Small intestine (tissue), 16 donors: ENCODE results near the gene TMEM125. TPM values are rescaled to one million over a fixed set of nuclear protein-coding genes. Genes with fewer than 3 reads are reported as not detected.

Experiments used
- DNase-seq, 2 donors: peaks; one replicate each; pipeline versions ENCODE4 v3.0.0 to v3.0.0-alpha.2; 2013
- FAIRE-seq: peaks from 2 replicates; lab custom pipeline; 2012; peaks lifted over from hg19 to GRCh38; lab: Jason Lieb, UNC
- H3K27ac ChIP-seq, 3 donors: one replicate each; pipeline ENCODE4 v1.5.1; 2013; ENCODE audit warnings: low read length in 2 of 3, mild to moderate bottlenecking in 2 of 3, control low read depth in 1 of 3, inconsistent platforms in 1 of 3, low read depth in 1 of 3, moderate library complexity in 1 of 3
- H3K27me3 ChIP-seq, 3 donors: one replicate each; pipeline ENCODE4 v1.6.1; 2013; ENCODE audit warnings: low read length in 3 of 3, inconsistent platforms in 1 of 3; ENCODE audit not compliant: control insufficient read depth in 3 of 3, insufficient read depth in 3 of 3
- H3K36me3 ChIP-seq, 3 donors: one replicate each; pipeline ENCODE4 v1.6.1; 2013; ENCODE audit warnings: low read length in 3 of 3, inconsistent platforms in 1 of 3, low read depth in 1 of 3, mild to moderate bottlenecking in 1 of 3, moderate library complexity in 1 of 3; ENCODE audit not compliant: control insufficient read depth in 3 of 3, insufficient read depth in 2 of 3
- H3K4me1 ChIP-seq, 3 donors: one replicate each; pipeline ENCODE4 v1.6.1; 2013; ENCODE audit warnings: low read length in 2 of 3, inconsistent platforms in 1 of 3, low read depth in 1 of 3, mild to moderate bottlenecking in 1 of 3, moderate library complexity in 1 of 3; ENCODE audit not compliant: control insufficient read depth in 3 of 3, insufficient read depth in 2 of 3
- H3K4me3 ChIP-seq, 3 donors: one replicate each; pipeline ENCODE4 v1.5.1; 2013; ENCODE audit warnings: low read length in 3 of 3, control low read depth in 1 of 3, inconsistent platforms in 1 of 3, low read depth in 1 of 3, mild to moderate bottlenecking in 1 of 3, moderate library complexity in 1 of 3
- H3K9me3 ChIP-seq, 2 donors: one replicate each; pipeline ENCODE4 v1.6.1; 2013; ENCODE audit warnings: low read depth in 1 of 2, low read length in 1 of 2; ENCODE audit not compliant: control insufficient read depth in 2 of 2, insufficient read depth in 1 of 2
- WGBS, 3 donors: extraction: QIAGEN DNeasy Blood & Tissue Kit; methylation state at CpG; one replicate each; pipeline ENCODE4 v1.1.7; 2013; 5-methylcytosine and 5-hydroxymethylcytosine counted together
- long read RNA-seq, 10 donors: transcript quantifications; one replicate each; lab custom pipeline, GENCODE V29; 2026
- polyA plus RNA-seq, 4 donors: library from polyadenylated mRNA; stranded (reverse) in 3 of 4; unstranded in 1 of 4; fragments of 200-250 nt in 3 of 4; fragments of 120-200 nt in 1 of 4; gene quantifications; one replicate each; pipeline versions ENCODE4 v1.2.1 to v1.2.3, GENCODE V29; 2013
- donor health status: healthy with polysubstance abuse.
- donor health status: control.
- donor health status: control.
- donor health status: Bipolar disorder and iron deficiency.
- donor health status: healthy.

The TMEM125 gene
- 10 to 100 TPM; 38.3 to 94.3 (median 68.5) TPM for polyA plus RNA-seq
- long read RNA-seq, donor 1: 0 reads
- long read RNA-seq, donor 2, partial matches to known transcripts: 6 of 6 reads
- long read RNA-seq, donor 2, other reads (novel, unspliced or antisense): 0 of 6 reads
- long read RNA-seq, donor 3, partial matches to known transcripts: 8 of 8 reads
- long read RNA-seq, donor 3, other reads (novel, unspliced or antisense): 0 of 8 reads
- long read RNA-seq, donor 4: 0 reads
- long read RNA-seq, donor 5, partial matches to known transcripts: 5 of 5 reads
- long read RNA-seq, donor 5, other reads (novel, unspliced or antisense): 0 of 5 reads
- long read RNA-seq, donor 6, partial matches to known transcripts: 5 of 5 reads
- long read RNA-seq, donor 6, other reads (novel, unspliced or antisense): 0 of 5 reads
- long read RNA-seq, donor 7: 0 reads
- long read RNA-seq, donor 8: 0 reads
- long read RNA-seq, donor 9: 0 reads
- long read RNA-seq, donor 10, partial matches to known transcripts: 5 of 5 reads
- long read RNA-seq, donor 10, other reads (novel, unspliced or antisense): 0 of 5 reads

- H3K36me3 ChIP-seq: peaks cover 0 to 17% (median 0%) of the 10 kb centered on the region in 3 donors
- H3K27ac ChIP-seq: peak within 1 kb of the TSS; percentile 84 to 91 (median 87)
- peak within 1 kb of the TSS in 2 of 3 donors; percentile 47 to 55 for H3K4me3 ChIP-seq
- no peaks in the 10 kb centered on the region for H3K9me3 ChIP-seq
- no peak for FAIRE-seq
- peak in 1 of 2 donors; percentile 59 for DNase-seq
- H3K27me3 ChIP-seq: no peaks in the 10 kb centered on the region
- WGBS, 3 donors: 64 to 81% (median 66%) methylated on average over 7 of the region's 7 CpGs
- peaks cover 4 to 38% (median 4%) of the 10 kb centered on the region in 3 donors for H3K4me1 ChIP-seq
Measured at GRCh38 chr1:43269627-43270375, at the start of gene TMEM125. TMEM125 (plus strand) TSS chr1:43269983; CDS start chr1:43272723, 2,740 bp downstream.

GRCh38 chr1:43220905-43221778, 48.6 kb upstream of the TMEM125 start:
- H3K27ac ChIP-seq: peak overlapping the region in 1 of 3 donors; percentile 14
- FAIRE-seq: no peak
- no peaks in the 10 kb centered on the region for H3K36me3 ChIP-seq
- WGBS, 3 donors: 68 to 76% (median 69%) methylated on average over 7 of the region's 7 CpGs
- no peak for DNase-seq
- no peaks in the 10 kb centered on the region for H3K9me3 ChIP-seq
- no peak overlapping the region for H3K4me3 ChIP-seq
- H3K27me3 ChIP-seq: peaks cover 0 to 3% (median 0%) of the 10 kb centered on the region in 3 donors
- H3K4me1 ChIP-seq: no peaks in the 10 kb centered on the region

- Histone ChIP-seq H3K4me1 (no peaks in the 10 kb centered on the region), H3K36me3 (no peaks in the 10 kb centered on the region), H3K27me3 (peaks cover 0 to 3% (median 0%) of the 10 kb centered on the region in 3 donors), H3K4me3 (no peak overlapping the region), H3K27ac (peak overlapping the region in 1 of 3 donors; percentile 14), H3K9me3 (no peaks in the 10 kb centered on the region)
- DNase-seq (no peak), FAIRE-seq (no peak)
- WGBS, 3 donors: 94 to 100% (median 96%) methylated on average over 1 of the region's 1 CpG
Measured at GRCh38 chr1:43221797-43222196, 48.0 kb upstream of the TMEM125 start.

DNA sequence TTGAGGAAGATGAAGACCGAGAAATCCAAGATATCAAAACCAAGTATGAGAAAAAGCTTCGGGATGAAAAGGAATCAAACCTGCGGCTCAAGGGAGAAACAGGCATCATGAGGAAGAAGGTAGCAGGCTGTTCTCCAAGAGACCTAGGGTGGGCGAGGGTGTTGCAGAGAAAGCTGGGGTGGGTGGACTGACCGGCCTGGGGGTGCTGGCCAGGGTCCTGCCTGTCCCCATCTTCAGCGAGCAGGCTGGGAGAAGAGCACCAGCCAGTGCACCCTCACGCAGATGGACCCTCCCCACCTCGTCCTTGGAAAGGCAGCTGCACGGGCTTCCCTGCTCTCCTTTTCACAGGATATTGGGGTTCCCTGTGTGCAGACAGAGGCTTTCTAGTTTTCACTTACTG, 46.9 kb upstream of the TMEM125 start:
- no peak overlapping the region for H3K4me3 ChIP-seq
- H3K36me3 ChIP-seq: no peaks in the 10 kb centered on the region
- peaks cover 0 to 3% (median 0%) of the 10 kb centered on the region in 3 donors for H3K4me1 ChIP-seq
- H3K27ac ChIP-seq: no peak overlapping the region
- H3K27me3 ChIP-seq: peaks cover 0 to 3% (median 0%) of the 10 kb centered on the region in 3 donors
- WGBS, 3 donors: 73 to 84% (median 75%) methylated on average over 9 of the region's 9 CpGs
- DNase-seq (no peak), FAIRE-seq (no peak)
- no peaks in the 10 kb centered on the region for H3K9me3 ChIP-seq

DNA sequence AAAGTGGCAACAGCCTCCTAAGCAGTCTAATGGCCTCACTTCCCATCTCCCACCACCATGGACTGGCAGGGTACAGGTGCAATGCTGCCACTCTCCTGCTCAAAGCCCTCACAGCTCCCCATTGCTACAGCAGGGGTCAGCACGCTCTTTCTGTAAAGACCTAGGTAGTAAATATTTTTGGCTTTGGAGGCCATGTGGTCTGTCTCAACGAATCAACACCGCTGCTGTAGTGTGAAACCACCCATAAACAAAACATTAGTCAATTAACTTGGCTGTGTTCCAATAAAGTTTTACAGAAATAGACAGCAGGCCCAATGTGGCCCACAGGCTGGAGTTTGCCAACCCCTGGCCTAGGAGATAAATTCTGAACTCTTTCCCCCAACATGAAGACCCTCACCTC, 44.6 kb upstream of the TMEM125 start:
- H3K9me3 ChIP-seq: no peaks in the 10 kb centered on the region
- H3K4me1 ChIP-seq: peaks cover 0 to 3% (median 0%) of the 10 kb centered on the region in 3 donors
- no peak overlapping the region for H3K27ac ChIP-seq
- WGBS, 3 donors: 42 to 59% (median 51%) methylated on average over 3 of the region's 3 CpGs
- H3K4me3 ChIP-seq: no peak overlapping the region
- peaks cover 0 to 3% (median 0%) of the 10 kb centered on the region in 3 donors for H3K27me3 ChIP-seq
- DNase-seq: no peak
- H3K36me3 ChIP-seq: no peaks in the 10 kb centered on the region
- no peak for FAIRE-seq

GRCh38 chr1:43227143-43227764, 42.5 kb upstream of the TMEM125 start:
- FAIRE-seq: no peak
- WGBS, 3 donors: 14 to 21% (median 19%) methylated on average over 10 of the region's 10 CpGs
- no peak overlapping the region for H3K27ac ChIP-seq
- no peaks in the 10 kb centered on the region for H3K36me3 ChIP-seq
- peak; percentile 68 to 86 for DNase-seq
- H3K27me3 ChIP-seq: no peaks in the 10 kb centered on the region
- H3K4me1 ChIP-seq: peaks cover 0 to 3% (median 0%) of the 10 kb centered on the region in 3 donors
- H3K9me3 ChIP-seq: no peaks in the 10 kb centered on the region
- H3K4me3 ChIP-seq: no peak overlapping the region

- Histone ChIP-seq H3K4me1 (peaks cover 0 to 7% (median 0%) of the 10 kb centered on the region in 3 donors), H3K4me3 (no peak overlapping the region), H3K27me3 (no peaks in the 10 kb centered on the region), H3K36me3 (no peaks in the 10 kb centered on the region), H3K9me3 (no peaks in the 10 kb centered on the region), H3K27ac (no peak overlapping the region)
- whole genome bisulfite sequencing, 3 donors: 80 to 87% (median 84%) methylated on average over 6 of the region's 6 CpGs
- DNase-seq (no peak), FAIRE-seq (no peak)
Measured at GRCh38 chr1:43229826-43230780, 39.7 kb upstream of the TMEM125 start.
